Omental fat pad (tissue), 4 donors: ENCODE measurements around the gene SCYGR7. TPM values are rescaled to one million over a fixed set of nuclear protein-coding genes. Genes with fewer than 3 reads are reported as not detected.

ENCODE experiments used
- ATAC-seq: fragments of 150-250 bp; one replicate; pipeline ENCODE4 v1.9.1; 2016; ENCODE audit warnings: mild to moderate bottlenecking, moderate library complexity; ENCODE audit not compliant: low FRiP score
- DNase-seq: peaks from one replicate; pipeline ENCODE4 v3.0.0-alpha.2; 2019; ENCODE audit warnings: low spot score
- CTCF ChIP-seq, 3 donors: fragments of 450-650 bp; IDR thresholded peaks; one replicate each; pipeline ENCODE4 v1.5.1; 2016 to 2017; ENCODE audit warnings: antibody characterized with exemption in 3 of 3, mild to moderate bottlenecking in 3 of 3, moderate library complexity in 2 of 3
- small RNA-seq: library from RNA; depleted of rRNA; stranded (forward); fragments of <200 nt; gene quantifications from one replicate; pipeline ENCODE3, GENCODE V24; 2016
- total RNA-seq, 4 donors: library from RNA; depleted of rRNA; stranded (reverse); fragments of >200 nt; gene quantifications; one replicate each; pipeline ENCODE4 v1.1.0, GENCODE V29; 2016

Gene SCYGR7
- total RNA-seq, 4 donors from 2014 or later, result not detected

GRCh38 chr2:227772932-227773331, 44.8 kb downstream of the SCYGR7 start:
- TF ChIP-seq CTCF (IDR thresholded peaks at IDR 0.05), result no peak
- no peak for ATAC-seq
- no peak for DNase-seq

GRCh38 chr2:227774011-227774624, 46.0 kb downstream of the SCYGR7 start:
- no peak for TF ChIP-seq CTCF (IDR thresholded peaks at IDR 0.05)
- DNase-seq (no peak), ATAC-seq (no peak)

- ATAC-seq, result no peak
- no peak for DNase-seq
- no peak for TF ChIP-seq CTCF (IDR thresholded peaks at IDR 0.05)
Measured at GRCh38 chr2:227774895-227775842, 47.0 kb downstream of the SCYGR7 start.

Small RNAs within 50 kb of the gene (small RNA-seq; reads per million reads assigned to genes)
- gene RNA5SP121, result not detected
- not detected for gene SNRPGP8

Other genes with a start within 250 kb of the SCYGR7 start
- gene SCYGR2, start 129.4 kb upstream of the SCYGR7 start, total RNA-seq, result not detected
- not detected for gene SCYGR3, start 113.5 kb upstream of the SCYGR7 start, total RNA-seq
- under 1 TPM in 1 of 4 donors, not detected in 3; 0.84 TPM for gene SCYGR4, start 110.8 kb upstream of the SCYGR7 start, total RNA-seq
- not detected for gene SCYGR5, start 61.5 kb upstream of the SCYGR7 start, total RNA-seq
- gene SLC19A3, start 10.3 kb upstream of the SCYGR7 start, total RNA-seq, result 100 to 1,000 TPM in 3 of 4 donors, 10 to 100 TPM in 1; 44.1 to 537 (median 169) TPM
- not detected for gene SCYGR6, start 3.6 kb upstream of the SCYGR7 start, total RNA-seq
- gene SCYGR8, start 17.6 kb downstream of the SCYGR7 start, total RNA-seq, result not detected
- 10 to 100 TPM in 1 of 4 donors, 1 to 10 TPM in 1, not detected in 2; 3.4 to 19.2 TPM for gene CCL20, start 85.5 kb downstream of the SCYGR7 start, total RNA-seq
- gene DAW1, start 143.3 kb downstream of the SCYGR7 start, total RNA-seq, result 10 to 100 TPM in 1 of 4 donors, 1 to 10 TPM in 1, not detected in 2; 1.9 to 11.0 TPM